GM19193 (cell line): ENCODE results near the gene SUCLG2.

Experiments
- POLR2A ChIP-seq: IDR thresholded peaks from 4 replicates; pipeline ENCODE4 v1.6.1; 2011; ENCODE audit not compliant: insufficient read depth, insufficient read length; ENCODE audit errors: extremely low read depth

The SUCLG2 gene

GRCh38 chr3:67388738-67389137 lies 265.7 kb downstream of the SUCLG2 start:
- no peak for TF ChIP-seq POLR2A

GRCh38 chr3:67386451-67386850 lies 268.0 kb downstream of the SUCLG2 start:
- TF ChIP-seq POLR2A = no peak

- TF ChIP-seq POLR2A = no peak
These were observed 269.5 kb downstream of the SUCLG2 start for GRCh38 chr3:67384760-67385397.

- TF ChIP-seq POLR2A = no peak
These were observed 270.4 kb downstream of the SUCLG2 start for GRCh38 chr3:67384016-67384415.

- TF ChIP-seq POLR2A = no peak
These were observed 271.0 kb downstream of the SUCLG2 start for GRCh38 chr3:67383379-67383778.

- no peak for TF ChIP-seq POLR2A
These were observed 271.9 kb downstream of the SUCLG2 start for GRCh38 chr3:67382536-67382935.

GRCh38 chr3:67381667-67382272 lies 272.6 kb downstream of the SUCLG2 start:
- no peak for TF ChIP-seq POLR2A

- no peak for TF ChIP-seq POLR2A
These were observed 274.3 kb downstream of the SUCLG2 start for GRCh38 chr3:67380118-67380517.

- no peak for TF ChIP-seq POLR2A
These were observed 277.1 kb downstream of the SUCLG2 start for GRCh38 chr3:67377299-67377698.

GRCh38 chr3:67376416-67376815 lies 278.0 kb downstream of the SUCLG2 start:
- TF ChIP-seq POLR2A = no peak

- no peak for TF ChIP-seq POLR2A
These were observed 278.4 kb downstream of the SUCLG2 start for GRCh38 chr3:67375976-67376375.

- TF ChIP-seq POLR2A = no peak
These were observed 291.7 kb downstream of the SUCLG2 start for GRCh38 chr3:67362686-67363085.

- TF ChIP-seq POLR2A = no peak
These were observed 292.6 kb downstream of the SUCLG2 start for GRCh38 chr3:67361770-67362169.

GRCh38 chr3:67361323-67361722 lies 293.1 kb downstream of the SUCLG2 start:
- no peak for TF ChIP-seq POLR2A

GRCh38 chr3:67357610-67358458 lies 296.6 kb downstream of the SUCLG2 start:
- no peak for TF ChIP-seq POLR2A
